Measurements from ENCODE around the gene REPS1. TPM values are rescaled to one million over a fixed set of nuclear protein-coding genes. Genes with fewer than 3 reads are reported as not detected.

Gene REPS1
- total RNA-seq, 1 donor from 2014 or later = 32.2 TPM

GRCh38 chr6:139011980-139012379 is 23.9 kb upstream of the REPS1 start:
- H3K4me3 Mint-ChIP-seq (ENCODE audit: unreplicated experiment) = no peak overlapping the region
- H3K9me3 Mint-ChIP-seq (ENCODE audit: unreplicated experiment) = no peaks in the 10 kb centered on the region
- H3K27ac Mint-ChIP-seq (ENCODE audit: unreplicated experiment) = no peak overlapping the region
- no peaks in the 10 kb centered on the region for H3K4me1 Mint-ChIP-seq (ENCODE audit: unreplicated experiment)
- no peak for DNase-seq (ENCODE audit: extremely low spot score, unreplicated experiment)
- no peak for TF ChIP-seq CTCF (IDR thresholded peaks at IDR 0.05)
- H3K36me3 Mint-ChIP-seq (ENCODE audit: unreplicated experiment) = no peaks in the 10 kb centered on the region
- H3K27me3 Mint-ChIP-seq (ENCODE audit: unreplicated experiment) = peaks cover 7% of the 10 kb centered on the region

- Mint-ChIP-seq H3K27ac (ENCODE audit: unreplicated experiment) (no peak overlapping the region), H3K27me3 (ENCODE audit: unreplicated experiment) (peaks cover 7% of the 10 kb centered on the region), H3K9me3 (ENCODE audit: unreplicated experiment) (no peaks in the 10 kb centered on the region), H3K36me3 (ENCODE audit: unreplicated experiment) (no peaks in the 10 kb centered on the region), H3K4me1 (ENCODE audit: unreplicated experiment) (no peaks in the 10 kb centered on the region), H3K4me3 (ENCODE audit: unreplicated experiment) (no peak overlapping the region)
- no peak for DNase-seq (ENCODE audit: extremely low spot score, unreplicated experiment)
- TF ChIP-seq CTCF (IDR thresholded peaks at IDR 0.05) = no peak
Observed at GRCh38 chr6:139010674-139011073, 22.6 kb upstream of the REPS1 start.

GRCh38 chr6:139008117-139008516 is 20.1 kb upstream of the REPS1 start:
- H3K9me3 Mint-ChIP-seq (ENCODE audit: unreplicated experiment) = no peaks in the 10 kb centered on the region
- no peaks in the 10 kb centered on the region for H3K4me1 Mint-ChIP-seq (ENCODE audit: unreplicated experiment)
- no peak for DNase-seq (ENCODE audit: extremely low spot score, unreplicated experiment)
- no peak for TF ChIP-seq CTCF (IDR thresholded peaks at IDR 0.05)
- H3K27me3 Mint-ChIP-seq (ENCODE audit: unreplicated experiment) = peaks cover 11% of the 10 kb centered on the region
- no peak overlapping the region for H3K27ac Mint-ChIP-seq (ENCODE audit: unreplicated experiment)
- no peak overlapping the region for H3K4me3 Mint-ChIP-seq (ENCODE audit: unreplicated experiment)
- H3K36me3 Mint-ChIP-seq (ENCODE audit: unreplicated experiment) = no peaks in the 10 kb centered on the region

GRCh38 chr6:139007428-139007827 is 19.4 kb upstream of the REPS1 start:
- H3K9me3 Mint-ChIP-seq (ENCODE audit: unreplicated experiment) = no peaks in the 10 kb centered on the region
- H3K4me1 Mint-ChIP-seq (ENCODE audit: unreplicated experiment) = no peaks in the 10 kb centered on the region
- TF ChIP-seq CTCF (IDR thresholded peaks at IDR 0.05) = no peak
- no peak overlapping the region for H3K4me3 Mint-ChIP-seq (ENCODE audit: unreplicated experiment)
- H3K36me3 Mint-ChIP-seq (ENCODE audit: unreplicated experiment) = no peaks in the 10 kb centered on the region
- no peak for DNase-seq (ENCODE audit: extremely low spot score, unreplicated experiment)
- H3K27ac Mint-ChIP-seq (ENCODE audit: unreplicated experiment) = no peak overlapping the region
- peaks cover 6% of the 10 kb centered on the region for H3K27me3 Mint-ChIP-seq (ENCODE audit: unreplicated experiment)

- Mint-ChIP-seq H3K36me3 (ENCODE audit: unreplicated experiment) (no peaks in the 10 kb centered on the region), H3K4me1 (ENCODE audit: unreplicated experiment) (no peaks in the 10 kb centered on the region), H3K27me3 (ENCODE audit: unreplicated experiment) (peaks cover 6% of the 10 kb centered on the region), H3K27ac (ENCODE audit: unreplicated experiment) (no peak overlapping the region), H3K4me3 (ENCODE audit: unreplicated experiment) (no peak overlapping the region), H3K9me3 (ENCODE audit: unreplicated experiment) (no peaks in the 10 kb centered on the region)
- no peak for DNase-seq (ENCODE audit: extremely low spot score, unreplicated experiment)
- no peak for TF ChIP-seq CTCF (IDR thresholded peaks at IDR 0.05)
Observed at GRCh38 chr6:139006477-139006876, 18.4 kb upstream of the REPS1 start.

Data from osteocyte (in vitro differentiated cells).